ENCODE data around the gene B3GNT3.
A peak's percentile ranks its signal among the peaks of the same experiment; 100 is the strongest.

B3GNT3 gene

DNA sequence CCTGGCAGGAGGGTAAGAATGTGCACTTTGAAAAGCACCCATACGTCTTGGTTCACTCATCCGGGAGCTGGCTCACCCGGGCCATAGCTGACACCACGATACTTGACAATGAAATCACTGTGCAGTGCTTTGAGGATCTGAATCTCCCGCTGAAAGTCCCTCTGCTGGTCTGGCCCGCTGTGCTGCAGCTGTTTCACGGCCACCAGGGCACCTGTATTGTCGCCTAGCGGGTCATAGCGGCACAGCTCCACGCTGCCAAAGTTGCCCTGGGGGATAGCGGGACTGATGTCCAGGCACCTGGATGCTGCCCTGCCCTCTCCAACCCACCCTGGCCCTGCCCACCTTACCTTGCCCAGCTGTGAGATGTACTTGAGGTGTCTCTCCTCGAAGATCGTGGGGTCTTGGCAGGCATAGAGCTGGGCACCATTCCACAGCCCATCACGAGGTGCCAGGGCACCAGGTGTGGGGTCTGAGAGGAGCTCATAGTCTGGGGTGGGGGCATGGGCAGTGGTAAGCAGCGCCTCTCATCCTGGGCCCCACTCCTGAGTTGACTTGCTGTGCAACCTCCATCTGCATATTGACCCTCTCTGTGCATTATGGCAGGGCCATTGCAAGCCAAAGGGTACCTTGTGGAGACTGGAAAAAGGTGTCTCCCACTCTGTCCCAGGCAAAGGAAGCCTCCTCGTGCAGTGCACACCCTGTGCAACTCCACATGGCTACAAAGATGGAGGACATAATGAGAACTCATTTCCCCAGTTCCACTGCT, 37.7 kb downstream of the B3GNT3 start:
- DNase-seq (ENCODE audit: low read depth in 2 of 2) = no peak

GRCh38 chr19:17834350-17835181, 39.6 kb downstream of the B3GNT3 start:
- no peak for DNase-seq (ENCODE audit: low read depth in 2 of 2)

DNA sequence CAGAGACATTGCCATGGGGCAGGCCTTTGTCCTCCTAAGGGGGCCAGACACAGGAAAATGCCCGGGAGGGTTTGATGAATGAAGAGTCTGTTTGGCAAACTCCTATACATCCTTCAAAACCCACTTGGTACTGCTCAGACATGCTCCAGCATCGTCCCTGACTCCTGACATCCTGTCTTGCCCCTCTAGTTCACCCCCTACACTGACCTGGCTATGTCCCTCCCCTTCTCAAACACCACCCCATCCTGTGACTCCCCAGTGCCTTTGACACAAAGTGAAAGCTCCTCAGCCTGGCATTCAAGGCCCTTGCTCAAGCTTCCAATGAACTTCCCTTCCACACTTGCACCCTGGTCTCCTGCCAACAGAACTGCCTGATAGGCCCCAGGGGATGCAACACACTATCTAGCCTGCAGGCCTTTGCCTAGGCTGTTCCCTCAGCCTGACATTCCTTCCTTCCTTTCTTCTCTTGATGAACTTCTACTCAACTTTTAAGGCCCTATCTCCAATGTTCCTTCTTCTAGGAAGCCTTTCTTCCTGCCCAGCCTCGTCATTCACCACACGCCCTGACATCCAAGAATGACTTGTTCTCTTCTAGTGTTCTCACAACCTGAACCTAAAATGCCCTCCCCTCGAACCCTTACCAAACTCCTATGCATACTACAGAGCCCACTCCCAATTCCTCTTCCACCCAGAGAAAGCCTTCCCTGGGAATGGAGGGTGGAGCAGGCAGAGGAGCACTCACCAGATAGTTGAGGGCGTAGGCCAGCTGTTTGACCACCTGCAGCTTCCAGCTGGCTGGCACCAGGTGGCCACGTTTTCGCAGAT, 40.5 kb downstream of the B3GNT3 start:
- DNase-seq (ENCODE audit: low read depth in 2 of 2) = no peak

DNA sequence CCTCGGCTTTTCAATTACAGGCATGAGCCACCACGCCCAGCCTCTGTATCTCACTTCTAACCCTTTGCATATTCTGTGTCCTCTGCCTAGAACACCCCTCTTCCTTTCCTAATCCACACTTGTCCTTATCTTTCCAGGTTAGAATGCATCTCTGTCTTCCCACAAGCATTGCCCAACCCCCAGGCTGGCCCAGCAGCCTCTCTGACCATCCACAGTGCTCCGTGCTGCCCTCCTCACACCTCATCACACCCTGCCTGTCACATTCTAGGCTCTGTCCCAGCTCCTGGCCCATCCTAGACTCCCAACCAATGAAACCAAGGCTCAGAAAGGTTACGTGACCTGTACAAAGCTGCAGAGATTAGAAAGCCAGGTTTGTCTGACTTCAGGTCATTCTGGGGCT, 41.6 kb downstream of the B3GNT3 start:
- no peak for DNase-seq (ENCODE audit: low read depth in 2 of 2)

DNA sequence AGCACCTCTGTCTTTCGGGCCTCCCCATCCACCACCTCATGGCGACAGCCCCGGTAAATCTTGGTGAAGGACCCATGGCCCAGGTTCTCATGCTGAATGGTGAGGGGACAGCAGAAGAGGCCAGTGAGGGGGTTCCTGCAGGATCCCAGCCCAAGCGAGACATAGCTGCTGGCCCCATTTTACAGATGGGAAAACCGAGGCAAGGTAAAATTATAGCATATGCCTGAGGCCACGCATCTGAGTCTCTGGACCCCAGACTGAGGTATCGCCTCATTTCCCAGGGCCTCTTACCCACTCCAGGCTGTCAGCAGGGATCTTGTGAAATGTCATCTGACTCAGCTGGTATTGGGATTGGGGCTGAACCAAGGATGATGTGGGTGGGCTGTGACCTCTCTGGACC, 43.0 kb downstream of the B3GNT3 start:
- no peak for DNase-seq (ENCODE audit: low read depth in 2 of 2)

DNA sequence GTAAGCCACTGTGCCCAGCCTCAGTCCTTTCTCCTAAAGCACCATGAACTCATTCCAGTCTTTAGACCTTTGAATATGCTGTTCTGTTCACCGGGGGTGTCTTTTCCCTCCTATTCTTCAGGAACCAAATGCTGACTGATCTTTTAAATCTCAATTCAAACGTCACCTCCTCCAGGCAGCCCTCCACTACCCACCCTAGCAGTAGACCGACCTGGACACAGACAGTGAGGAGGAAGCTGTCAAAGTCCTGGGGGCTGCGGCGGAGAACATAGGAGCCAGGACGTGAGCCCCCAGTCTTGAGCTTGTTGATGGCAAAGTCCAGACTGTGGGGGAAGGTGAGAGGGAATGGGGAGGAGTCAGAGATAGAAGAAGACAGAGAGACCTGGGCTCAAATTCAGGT, 45.1 kb downstream of the B3GNT3 start:
- DNase-seq (ENCODE audit: low read depth in 2 of 2) = no peak

DNA sequence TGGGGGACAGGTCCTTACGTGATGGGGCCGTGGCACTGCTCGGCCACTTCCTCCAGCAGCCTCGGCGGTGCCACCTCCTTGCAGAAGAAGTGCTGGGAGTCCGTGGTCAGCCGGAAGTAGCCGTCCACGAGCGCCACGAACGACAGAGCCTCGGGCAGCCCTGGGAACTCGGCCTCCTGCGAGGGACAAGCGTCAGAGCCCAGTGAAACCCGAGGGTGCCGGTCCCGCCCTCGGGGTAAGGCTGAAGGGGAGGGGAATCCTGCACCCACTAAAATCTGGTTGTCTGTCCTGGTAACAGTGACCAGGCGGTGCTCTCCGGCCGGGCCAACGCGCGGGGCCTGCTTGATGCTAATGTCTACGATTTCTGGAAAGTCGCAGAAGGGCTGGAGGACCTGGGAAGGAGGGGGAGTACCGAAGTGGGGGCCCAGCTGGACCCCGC, 46.5 kb downstream of the B3GNT3 start:
- DNase-seq (ENCODE audit: low read depth in 2 of 2) = no peak

DNA sequence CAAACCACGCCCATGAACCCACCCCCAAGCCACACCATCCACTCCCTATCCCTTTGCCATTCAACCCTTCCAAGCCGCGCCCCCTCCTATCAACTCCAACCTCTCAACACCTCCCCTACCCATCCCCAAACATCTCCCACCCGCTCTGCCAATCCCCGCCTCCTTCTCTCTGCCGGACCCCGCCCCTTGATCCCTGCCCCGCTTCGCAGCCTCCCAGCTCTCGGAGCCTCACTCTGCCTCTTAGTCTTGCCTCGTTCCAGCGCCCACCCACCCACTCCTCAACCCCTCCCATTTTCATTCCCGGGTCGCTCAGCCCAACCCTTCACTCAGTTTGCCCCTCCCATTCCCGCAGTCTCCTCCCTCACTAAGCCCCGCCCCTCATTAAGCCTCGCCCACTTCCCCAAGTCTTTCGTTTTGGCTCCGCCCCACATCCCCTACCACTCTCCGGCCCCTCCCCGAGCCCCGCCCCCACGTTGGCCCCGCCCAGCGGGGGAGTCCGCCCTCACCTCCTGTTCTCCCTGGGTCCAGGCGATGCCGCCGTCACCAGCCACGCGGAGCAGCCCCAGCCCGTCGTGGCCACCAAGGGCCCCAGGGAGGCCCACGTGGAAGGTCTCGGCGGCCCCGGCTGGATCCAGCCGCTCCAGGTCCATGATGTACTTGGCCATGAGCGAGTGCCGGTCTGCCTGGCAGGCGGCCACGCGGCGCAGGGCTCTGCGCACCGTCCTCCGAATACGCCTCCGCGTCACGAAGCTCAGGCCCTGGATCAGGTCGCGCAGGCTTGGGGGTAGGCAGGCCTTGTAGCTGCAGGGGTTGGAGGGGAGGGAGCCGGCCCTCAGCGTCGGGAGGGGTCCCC, 47.1 kb downstream of the B3GNT3 start:
- peak in 1 of 2 donors; percentile 31 for DNase-seq (ENCODE audit: low read depth in 2 of 2)

DNA sequence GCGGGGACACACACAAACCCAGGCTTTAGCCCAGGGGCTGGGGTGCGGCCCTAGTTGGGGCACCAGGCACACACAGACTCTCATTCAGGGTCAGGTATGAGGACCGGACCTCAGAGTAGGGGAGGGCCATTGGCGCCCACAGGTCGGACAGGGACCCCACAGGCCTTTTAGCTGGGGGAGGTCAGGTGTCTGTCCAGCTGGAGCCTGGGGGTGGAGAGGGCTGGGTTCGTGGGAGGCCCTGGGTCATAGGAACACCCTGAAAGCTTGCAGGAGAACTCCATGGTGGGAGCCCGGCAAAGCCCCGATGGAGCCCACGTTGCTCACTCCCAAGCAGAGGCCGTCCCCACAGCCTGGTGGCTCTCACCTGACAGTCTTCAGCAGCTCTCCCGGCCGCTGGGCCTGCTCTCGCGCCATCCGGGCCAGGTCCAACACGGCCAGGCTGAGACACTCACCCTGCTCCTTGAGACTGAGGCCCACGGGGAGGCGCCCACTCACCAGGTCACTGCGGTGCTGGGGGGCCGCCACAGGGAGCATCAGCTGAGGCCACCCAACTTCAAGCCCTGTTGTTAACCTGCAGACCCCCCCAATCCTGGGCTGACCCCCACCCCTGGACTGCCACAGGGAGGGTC, 47.8 kb downstream of the B3GNT3 start:
- no peak for DNase-seq (ENCODE audit: low read depth in 2 of 2)

DNA sequence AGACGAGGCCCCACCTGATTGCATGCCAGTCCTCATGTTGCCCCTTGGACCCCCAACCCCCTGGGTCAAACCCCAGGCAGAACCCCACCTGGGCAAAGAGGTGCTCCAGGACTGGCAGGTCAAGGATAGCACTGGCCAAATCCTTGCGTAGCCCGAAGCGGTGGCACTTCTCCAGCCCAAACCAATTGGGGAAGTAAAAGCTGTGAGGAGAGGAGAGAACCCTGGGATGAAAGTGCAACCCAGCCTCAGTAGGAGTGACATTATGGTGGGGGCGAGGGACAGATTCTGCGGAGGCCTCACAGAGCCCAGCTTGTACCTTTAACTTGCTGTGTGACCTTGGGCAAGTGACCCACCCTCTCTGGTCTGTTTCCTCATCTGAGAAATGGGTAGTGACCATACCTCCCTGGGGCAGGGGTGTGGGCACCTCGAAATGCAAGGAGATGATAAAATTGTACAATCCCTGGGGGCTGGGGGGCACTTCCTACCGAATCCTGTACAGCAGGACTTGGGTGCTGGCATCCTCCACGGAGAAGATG, 48.4 kb downstream of the B3GNT3 start:
- no peak for DNase-seq (ENCODE audit: low read depth in 2 of 2)

DNA sequence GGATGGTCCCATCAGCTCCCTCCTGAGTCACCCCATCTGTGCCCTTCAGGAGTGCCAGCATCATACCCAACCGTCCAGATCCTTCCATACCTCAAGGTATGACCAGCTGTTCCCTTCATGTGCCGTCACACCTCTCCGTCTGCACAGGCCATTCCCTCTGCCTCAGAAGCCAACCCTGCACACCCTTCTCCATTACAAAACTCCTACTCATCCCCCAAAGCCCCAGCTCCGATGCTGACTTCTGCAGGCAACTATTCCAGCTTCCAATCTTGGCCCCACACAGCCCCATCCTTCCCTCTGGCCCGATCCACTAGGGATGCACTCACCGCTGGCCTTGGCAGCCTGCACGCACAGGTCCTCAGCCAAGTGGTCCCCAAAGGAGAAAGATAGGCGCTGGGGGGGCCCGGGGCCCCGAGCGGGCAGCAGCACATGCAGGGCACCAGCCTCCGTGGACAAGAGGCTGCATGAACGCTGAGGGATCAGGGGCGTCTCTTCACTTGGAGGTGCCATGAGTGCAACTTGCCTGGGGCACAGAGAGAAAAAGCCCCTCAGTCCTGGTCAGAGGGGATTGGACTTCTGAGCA, 49.1 kb downstream of the B3GNT3 start:
- no peak for DNase-seq (ENCODE audit: low read depth in 2 of 2)

GRCh38 chr19:17846146-17846545, 51.2 kb downstream of the B3GNT3 start:
- DNase-seq (ENCODE audit: low read depth in 2 of 2) = peak in 1 of 2 donors; percentile 27

DNA sequence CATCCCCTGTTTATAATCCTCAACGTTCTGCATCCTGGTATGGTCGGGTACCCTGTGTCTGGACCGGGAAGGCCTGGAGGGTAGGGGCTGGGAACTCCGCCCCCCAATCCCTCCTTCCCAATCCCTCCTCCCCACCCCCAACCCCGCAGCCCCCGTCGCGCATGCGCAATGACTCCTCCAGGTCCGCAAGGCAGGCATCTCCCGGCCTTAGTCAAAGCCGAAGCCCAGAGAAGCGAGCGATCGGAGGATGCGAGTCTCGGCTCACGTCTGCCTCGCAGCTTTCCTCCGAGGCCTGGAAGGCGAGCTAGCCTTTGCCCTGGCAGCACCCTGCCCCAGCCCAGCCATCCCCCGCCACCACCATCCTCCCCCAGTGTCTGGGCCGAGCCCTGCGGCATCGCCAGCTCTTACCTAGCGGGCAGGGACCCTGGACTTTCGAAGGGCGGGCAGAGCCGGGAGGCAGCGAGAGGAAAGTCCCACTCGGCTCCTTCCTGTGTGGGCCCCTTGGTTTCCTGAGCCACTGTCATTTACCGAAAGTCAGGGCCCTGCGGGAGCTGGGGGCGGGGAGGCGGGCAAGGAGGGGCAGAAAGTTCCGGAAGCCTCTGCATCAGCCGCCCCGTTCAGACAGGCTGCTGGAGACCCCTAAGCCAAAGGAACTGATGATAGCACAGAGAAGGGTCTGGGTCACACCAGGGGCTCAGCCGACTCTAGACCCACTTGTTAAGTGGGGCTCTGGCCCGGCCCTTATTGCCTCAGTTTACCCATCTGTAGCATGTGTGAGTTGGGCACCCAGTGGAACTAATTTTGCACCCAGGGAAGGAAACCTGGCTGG, 52.8 kb downstream of the B3GNT3 start, which contains the start of gene JAK3:
Gene JAK3 (minus strand): TSS at position 445 of the 829 bp plus-strand sequence. CDS start 3,565 bp downstream, outside the sequence.
- DNase-seq (ENCODE audit: low read depth in 2 of 2) = peak; percentile 76 to 83

GRCh38 chr19:17848595-17849292, 53.8 kb downstream of the B3GNT3 start:
- DNase-seq (ENCODE audit: low read depth in 2 of 2) = no peak

GRCh38 chr19:17854061-17854460, 59.1 kb downstream of the B3GNT3 start:
- DNase-seq (ENCODE audit: low read depth in 2 of 2) = no peak

DNA sequence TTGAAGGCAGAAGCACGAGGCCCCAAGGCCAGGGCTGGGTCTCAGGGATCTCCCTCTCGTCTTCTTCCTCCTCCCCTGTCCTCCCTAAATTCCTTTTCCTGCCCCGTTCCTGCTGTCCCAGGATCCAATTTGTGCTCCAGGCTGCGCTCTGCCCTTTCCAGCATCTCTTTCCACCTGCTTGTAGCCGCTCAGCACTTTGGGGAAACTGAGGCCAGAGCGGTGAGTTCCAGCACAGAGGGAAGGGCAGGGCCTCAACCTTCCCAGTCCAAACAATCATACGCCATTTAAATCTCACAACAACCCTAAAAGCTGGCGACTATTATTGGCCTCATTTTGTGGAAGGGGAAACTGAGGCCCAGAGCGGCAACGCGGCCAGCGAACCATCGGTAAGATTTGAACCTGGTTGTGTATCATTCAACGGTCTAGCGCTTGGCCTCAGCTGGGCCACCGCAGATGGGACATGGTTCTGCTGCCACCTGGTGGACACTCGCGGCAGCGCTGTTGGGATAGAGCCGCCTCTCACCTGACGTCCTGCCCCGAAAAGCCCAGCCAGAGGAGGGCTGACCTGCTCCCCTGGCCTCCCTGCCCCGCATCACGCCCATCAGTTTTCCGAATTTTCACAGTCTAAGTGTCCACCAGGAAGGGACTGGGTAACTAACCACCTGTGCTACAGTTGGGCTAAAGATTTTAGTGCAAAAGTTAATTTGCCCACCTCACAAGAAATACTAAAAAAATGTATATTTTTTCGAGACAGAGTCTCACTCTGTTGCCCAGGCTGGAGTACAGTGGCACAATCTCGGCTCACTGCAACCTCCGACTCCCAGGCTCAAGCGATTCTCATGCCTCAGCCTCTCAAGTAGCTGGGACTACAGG, 60.6 kb downstream of the B3GNT3 start:
- peak; percentile 77 to 85 for DNase-seq (ENCODE audit: low read depth in 2 of 2)
